Measurements from ENCODE around the gene NFAT5. TPM values are rescaled to one million over a fixed set of nuclear protein-coding genes. Genes with fewer than 3 reads are reported as not detected.
A peak's percentile ranks its signal among the peaks of the same experiment; 100 is the strongest.

NFAT5 gene
- total and polyA plus RNA-seq, 8 donors: 3.7 to 23.6 (median 12.7) TPM

- no peaks in the 10 kb centered on the region for H3K9me3 ChIP-seq
- ATAC-seq: peak; percentile 66 to 81 (median 74)
- H3K4me3 ChIP-seq: no peak overlapping the region
- 46 to 62% methylated on average over 12 of the region's 12 CpGs for WGBS, 2 donors
- no peaks in the 10 kb centered on the region for H3K36me3 ChIP-seq
- H3K27ac ChIP-seq: peak overlapping the region in 2 of 4 donors; percentile 18 to 41
- FAIRE-seq: no peak
- intact Hi-C loops (cut with DNase I): no loop called here
- H3K27me3 ChIP-seq: no peaks in the 10 kb centered on the region
- peaks cover 11 to 31% (median 13%) of the 10 kb centered on the region in 3 donors for H3K4me1 ChIP-seq
- no peak for TF ChIP-seq CTCF (IDR thresholded peaks at IDR 0.05)
- peak in 4 of 6 donors; percentile 64 to 87 (median 81) for DNase-seq
Observed at GRCh38 chr16:69711115-69711740, 145.5 kb downstream of the NFAT5 start.

GRCh38 chr16:69712277-69712676 lies 146.5 kb downstream of the NFAT5 start:
- ATAC-seq: peak; percentile 60 to 76 (median 66)
- Histone ChIP-seq H3K27me3 (no peaks in the 10 kb centered on the region), H3K27ac (peak overlapping the region in 1 of 4 donors; percentile 4), H3K36me3 (no peaks in the 10 kb centered on the region), H3K9me3 (no peaks in the 10 kb centered on the region), H3K4me3 (no peak overlapping the region), H3K4me1 (peaks cover 11 to 31% (median 11%) of the 10 kb centered on the region in 3 donors)
- intact Hi-C loops (cut with DNase I): no loop called here
- peak in 2 of 6 donors; percentile 54 to 66 for DNase-seq
- TF ChIP-seq CTCF (IDR thresholded peaks at IDR 0.05): no peak
- WGBS, 2 donors: 48% methylated on average over 4 of the region's 4 CpGs
- FAIRE-seq: no peak

- DNase-seq: no peak
- H3K36me3 ChIP-seq: no peaks in the 10 kb centered on the region
- H3K9me3 ChIP-seq: no peaks in the 10 kb centered on the region
- no peak for TF ChIP-seq CTCF (IDR thresholded peaks at IDR 0.05)
- FAIRE-seq: no peak
- 90 to 91% methylated on average over 9 of the region's 9 CpGs for WGBS, 2 donors
- peaks cover 11 to 31% (median 11%) of the 10 kb centered on the region in 3 donors for H3K4me1 ChIP-seq
- H3K27me3 ChIP-seq: no peaks in the 10 kb centered on the region
- ATAC-seq: no peak
- H3K27ac ChIP-seq: no peak overlapping the region
- H3K4me3 ChIP-seq: no peak overlapping the region
- intact Hi-C loops (cut with DNase I): no loop called here
Observed at GRCh38 chr16:69712914-69713581, 147.3 kb downstream of the NFAT5 start.

GRCh38 chr16:69717066-69717465 lies 151.3 kb downstream of the NFAT5 start:
- WGBS, 2 donors: 90% methylated on average over 6 of the region's 6 CpGs
- no peak for FAIRE-seq

More at GRCh38 chr16:69717066-69717465, 151.3 kb downstream of the NFAT5 start:
- Histone ChIP-seq H3K4me1 (peaks cover 0 to 12% (median 0%) of the 10 kb centered on the region in 3 donors), H3K9me3 (no peaks in the 10 kb centered on the region), H3K27ac (no peak overlapping the region), H3K27me3 (no peaks in the 10 kb centered on the region), H3K4me3 (no peak overlapping the region), H3K36me3 (no peaks in the 10 kb centered on the region)
- no peak for TF ChIP-seq CTCF (IDR thresholded peaks at IDR 0.05)
- intact Hi-C loops (cut with DNase I): no loop called here
- DNase-seq (no peak), ATAC-seq (no peak)

Measured in pancreas (tissue), 10 donors.